Activated naive CD8-positive, alpha-beta T cell treated with anti-CD3 and anti-CD28 coated beads, Interleukin-2, amount 50 U/mL, for 16 hours (primary cell): ENCODE measurements around the gene KIF22.
A peak's percentile ranks its signal among the peaks of the same experiment; 100 is the strongest.

ENCODE experiments used
- DNase-seq: peaks from one replicate; pipeline ENCODE4 v3.0.0-alpha.2; 2020; ENCODE audit warnings: low read depth, low spot score

The KIF22 gene

GRCh38 chr16:29840240-29840639, 49.7 kb downstream of the KIF22 start:
- DNase-seq = no peak

GRCh38 chr16:29841631-29842030, 51.1 kb downstream of the KIF22 start:
- DNase-seq = no peak

- DNase-seq = no peak
Observed at GRCh38 chr16:29842732-29843346, 52.3 kb downstream of the KIF22 start.

- no peak for DNase-seq
Observed at GRCh38 chr16:29843931-29844330, 53.4 kb downstream of the KIF22 start.

DNA sequence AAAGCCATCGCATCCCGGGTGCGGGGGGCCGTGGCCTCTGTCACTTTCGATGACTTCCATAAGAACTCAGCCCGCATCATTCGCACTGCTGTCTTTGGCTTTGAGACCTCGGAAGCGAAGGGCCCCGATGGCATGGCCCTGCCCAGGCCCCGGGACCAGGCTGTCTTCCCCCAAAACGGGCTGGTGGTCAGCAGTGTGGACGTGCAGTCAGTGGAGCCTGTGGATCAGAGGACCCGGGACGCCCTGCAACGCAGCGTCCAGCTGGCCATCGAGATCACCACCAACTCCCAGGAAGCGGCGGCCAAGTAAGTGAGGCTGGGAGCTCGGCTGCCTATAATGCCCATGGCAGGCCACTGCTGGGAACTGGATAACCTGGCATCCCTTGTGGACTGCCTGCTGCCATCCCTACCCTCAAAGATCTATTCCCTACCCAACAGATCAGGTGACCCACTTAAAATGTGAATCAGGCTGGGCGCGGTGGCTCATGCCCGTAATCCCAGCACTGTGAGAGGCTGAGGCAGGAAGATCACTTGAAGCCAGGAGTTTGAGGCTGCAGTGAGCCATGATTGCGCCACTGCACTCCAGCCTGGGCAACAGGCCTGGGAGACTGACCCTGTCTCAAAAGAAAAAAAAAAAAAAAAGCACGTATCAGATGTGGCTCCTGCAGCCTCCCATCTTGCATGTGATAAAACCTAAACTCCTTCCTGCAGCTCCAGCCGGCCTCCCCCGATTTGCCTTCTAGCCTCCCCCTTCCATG, 54.2 kb downstream of the KIF22 start:
- no peak for DNase-seq

DNA sequence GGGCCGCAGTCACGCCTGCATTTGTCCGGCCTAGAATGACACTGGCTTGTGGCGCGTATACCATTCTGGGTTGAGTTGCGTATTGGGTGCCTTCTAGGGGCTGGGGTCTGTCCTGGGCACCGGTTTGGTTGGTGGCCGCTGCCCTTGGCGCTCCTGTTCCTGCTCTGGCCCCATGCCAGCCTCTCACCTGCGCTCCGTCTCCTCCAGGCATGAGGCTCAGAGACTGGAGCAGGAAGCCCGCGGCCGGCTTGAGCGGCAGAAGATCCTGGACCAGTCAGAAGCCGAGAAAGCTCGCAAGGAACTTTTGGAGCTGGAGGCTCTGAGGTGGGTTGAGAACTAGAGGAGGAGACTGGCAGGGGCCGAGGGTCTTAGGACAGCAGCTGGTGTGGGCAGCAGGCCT, 55.1 kb downstream of the KIF22 start:
- no peak for DNase-seq

- peak; percentile 64 for DNase-seq
Observed at GRCh38 chr16:29848420-29849297, 58.1 kb downstream of the KIF22 start.

GRCh38 chr16:29849505-29849904, 59.0 kb downstream of the KIF22 start:
- no peak for DNase-seq

- no peak for DNase-seq
Observed at GRCh38 chr16:29850998-29851397, 60.4 kb downstream of the KIF22 start.

- no peak for DNase-seq
Observed at GRCh38 chr16:29852654-29853053, 62.1 kb downstream of the KIF22 start.

- DNase-seq = no peak
Observed at GRCh38 chr16:29854520-29855100, 64.1 kb downstream of the KIF22 start.
